ENCODE results near the gene KLHL30.

DNA sequence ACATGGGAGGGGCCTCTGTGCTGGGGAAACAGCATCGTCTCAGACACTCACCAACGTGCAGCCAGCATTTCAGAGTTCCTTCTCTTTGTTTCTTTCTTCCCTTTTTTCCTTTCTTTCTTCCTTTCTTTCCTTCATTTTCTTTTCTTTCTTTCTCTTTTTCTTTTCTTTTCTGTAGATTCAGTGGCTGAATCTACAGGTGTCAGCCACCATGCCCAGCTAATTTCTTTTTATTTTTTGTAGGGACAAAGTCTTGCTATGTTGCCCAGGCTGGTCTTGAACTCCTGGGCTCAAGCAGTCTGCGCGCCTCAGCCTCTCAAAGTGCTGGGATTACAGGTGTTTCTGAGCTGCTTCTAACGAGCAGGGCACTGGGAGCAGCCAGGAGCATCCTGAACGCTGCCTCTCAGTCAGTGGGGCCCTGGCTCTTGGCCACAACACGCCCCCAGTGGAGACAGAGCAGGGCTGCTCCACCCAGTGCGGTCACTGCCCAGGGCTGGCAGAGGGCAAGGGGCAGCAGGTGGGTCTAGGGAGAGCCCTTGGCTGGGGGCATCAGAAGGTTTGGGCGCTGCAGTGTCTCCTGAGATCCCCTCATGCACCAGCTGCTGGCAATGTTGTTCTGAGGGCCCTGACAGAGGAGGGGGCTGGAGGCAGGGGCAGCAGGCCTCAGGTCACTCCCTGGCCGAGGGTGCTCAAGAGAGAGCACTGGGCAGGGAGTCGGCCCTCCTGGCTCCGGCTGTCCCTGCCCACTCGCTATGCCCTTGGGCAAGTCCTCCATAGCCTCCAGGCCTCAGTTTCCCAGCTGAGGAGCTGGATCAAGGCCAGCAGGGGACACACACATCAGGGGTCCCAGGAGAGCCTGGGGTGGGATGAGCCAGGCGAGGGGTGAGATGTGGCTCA lies 4.7 kb upstream of the KLHL30 start:
- TF ChIP-seq, protein P1, sequence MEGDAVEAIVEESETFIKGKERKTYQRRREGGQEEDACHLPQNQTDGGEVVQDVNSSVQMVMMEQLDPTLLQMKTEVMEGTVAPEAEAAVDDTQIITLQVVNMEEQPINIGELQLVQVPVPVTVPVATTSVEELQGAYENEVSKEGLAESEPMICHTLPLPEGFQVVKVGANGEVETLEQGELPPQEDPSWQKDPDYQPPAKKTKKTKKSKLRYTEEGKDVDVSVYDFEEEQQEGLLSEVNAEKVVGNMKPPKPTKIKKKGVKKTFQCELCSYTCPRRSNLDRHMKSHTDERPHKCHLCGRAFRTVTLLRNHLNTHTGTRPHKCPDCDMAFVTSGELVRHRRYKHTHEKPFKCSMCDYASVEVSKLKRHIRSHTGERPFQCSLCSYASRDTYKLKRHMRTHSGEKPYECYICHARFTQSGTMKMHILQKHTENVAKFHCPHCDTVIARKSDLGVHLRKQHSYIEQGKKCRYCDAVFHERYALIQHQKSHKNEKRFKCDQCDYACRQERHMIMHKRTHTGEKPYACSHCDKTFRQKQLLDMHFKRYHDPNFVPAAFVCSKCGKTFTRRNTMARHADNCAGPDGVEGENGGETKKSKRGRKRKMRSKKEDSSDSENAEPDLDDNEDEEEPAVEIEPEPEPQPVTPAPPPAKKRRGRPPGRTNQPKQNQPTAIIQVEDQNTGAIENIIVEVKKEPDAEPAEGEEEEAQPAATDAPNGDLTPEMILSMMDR (conservative IDR thresholded peaks at IDR 0.05) = no peak
- TF ChIP-seq ZFX (IDR thresholded peaks at IDR 0.05) = no peak

Measured in C4-2B (cell line).